Measurements from ENCODE around the gene SEMA3G.

DNA sequence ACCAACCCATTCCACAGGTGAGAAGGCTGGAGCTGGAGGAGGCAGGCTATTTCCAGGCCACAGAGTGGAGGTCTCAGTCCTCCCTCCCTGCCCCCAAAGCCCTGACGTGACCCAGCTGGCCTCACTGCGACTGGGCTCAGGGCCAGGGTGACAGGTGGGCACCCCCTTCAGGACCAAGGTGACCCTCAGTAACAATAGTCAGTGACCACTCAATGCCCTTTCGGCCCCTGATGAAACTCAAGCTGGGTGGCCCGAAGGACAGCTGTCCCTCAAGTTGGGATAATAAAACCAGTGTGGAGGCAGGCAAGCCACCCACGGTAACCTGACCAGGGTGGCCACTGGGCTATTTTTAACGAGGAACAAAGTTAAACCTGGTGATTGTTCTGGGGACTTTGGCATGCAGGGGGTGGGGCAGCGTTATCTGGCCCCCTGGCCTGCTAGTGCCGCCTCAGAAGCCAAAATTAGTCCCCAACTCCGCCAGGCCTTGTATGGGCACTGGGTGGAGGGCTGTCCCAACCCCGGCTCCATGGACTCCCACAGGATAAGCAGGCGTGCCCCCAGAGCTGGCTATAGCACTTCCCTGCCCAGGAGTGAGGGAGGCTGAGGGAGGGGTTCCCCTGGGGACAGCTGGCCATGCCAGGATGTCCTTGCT is 7.8 kb upstream of the SEMA3G start:
- no peak for TF ChIP-seq CTCF (IDR thresholded peaks at IDR 0.05)
- TF ChIP-seq POLR2A (IDR thresholded peaks at IDR 0.05) = no peak

Data from thyroid gland (tissue), 4 donors.